ENCODE results near the gene OLFML2A.

The OLFML2A gene

DNA sequence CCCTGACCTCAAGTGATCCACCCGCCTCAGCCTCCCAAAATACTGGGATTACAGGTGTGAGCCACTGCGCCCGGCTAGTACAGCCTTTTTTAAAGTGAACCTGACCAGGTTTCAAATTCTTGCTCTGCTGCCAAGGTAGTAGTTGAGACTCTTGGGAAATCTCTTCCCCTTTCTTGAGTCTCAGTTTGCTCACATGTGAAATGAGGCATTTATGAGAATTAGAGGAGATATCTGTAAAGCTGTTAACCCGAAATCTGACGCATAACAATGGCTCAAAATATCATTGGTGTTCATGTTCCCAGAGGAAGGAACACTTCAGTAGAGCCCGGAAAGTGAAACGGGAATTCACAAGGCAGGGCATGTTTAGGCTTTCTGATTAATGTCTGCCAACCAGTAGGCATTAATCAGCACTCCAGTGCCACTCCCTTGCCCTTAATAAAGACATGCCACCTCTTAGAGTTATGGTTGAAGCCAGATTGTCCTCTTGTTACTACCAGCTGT, 86.5 kb downstream of the OLFML2A start:
- TF ChIP-seq, protein P1, sequence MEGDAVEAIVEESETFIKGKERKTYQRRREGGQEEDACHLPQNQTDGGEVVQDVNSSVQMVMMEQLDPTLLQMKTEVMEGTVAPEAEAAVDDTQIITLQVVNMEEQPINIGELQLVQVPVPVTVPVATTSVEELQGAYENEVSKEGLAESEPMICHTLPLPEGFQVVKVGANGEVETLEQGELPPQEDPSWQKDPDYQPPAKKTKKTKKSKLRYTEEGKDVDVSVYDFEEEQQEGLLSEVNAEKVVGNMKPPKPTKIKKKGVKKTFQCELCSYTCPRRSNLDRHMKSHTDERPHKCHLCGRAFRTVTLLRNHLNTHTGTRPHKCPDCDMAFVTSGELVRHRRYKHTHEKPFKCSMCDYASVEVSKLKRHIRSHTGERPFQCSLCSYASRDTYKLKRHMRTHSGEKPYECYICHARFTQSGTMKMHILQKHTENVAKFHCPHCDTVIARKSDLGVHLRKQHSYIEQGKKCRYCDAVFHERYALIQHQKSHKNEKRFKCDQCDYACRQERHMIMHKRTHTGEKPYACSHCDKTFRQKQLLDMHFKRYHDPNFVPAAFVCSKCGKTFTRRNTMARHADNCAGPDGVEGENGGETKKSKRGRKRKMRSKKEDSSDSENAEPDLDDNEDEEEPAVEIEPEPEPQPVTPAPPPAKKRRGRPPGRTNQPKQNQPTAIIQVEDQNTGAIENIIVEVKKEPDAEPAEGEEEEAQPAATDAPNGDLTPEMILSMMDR (conservative IDR thresholded peaks at IDR 0.05; ENCODE audit: control insufficient read depth, insufficient read depth, low read depth, low read length) = no peak
- H3K4me3 ChIP-seq (ENCODE audit: control insufficient read depth, low read depth, low read length) = no peak overlapping the region
- no peak for DNase-seq (ENCODE audit: low read depth)
